ENCODE measurements around the gene ANO9.

Gene ANO9

DNA sequence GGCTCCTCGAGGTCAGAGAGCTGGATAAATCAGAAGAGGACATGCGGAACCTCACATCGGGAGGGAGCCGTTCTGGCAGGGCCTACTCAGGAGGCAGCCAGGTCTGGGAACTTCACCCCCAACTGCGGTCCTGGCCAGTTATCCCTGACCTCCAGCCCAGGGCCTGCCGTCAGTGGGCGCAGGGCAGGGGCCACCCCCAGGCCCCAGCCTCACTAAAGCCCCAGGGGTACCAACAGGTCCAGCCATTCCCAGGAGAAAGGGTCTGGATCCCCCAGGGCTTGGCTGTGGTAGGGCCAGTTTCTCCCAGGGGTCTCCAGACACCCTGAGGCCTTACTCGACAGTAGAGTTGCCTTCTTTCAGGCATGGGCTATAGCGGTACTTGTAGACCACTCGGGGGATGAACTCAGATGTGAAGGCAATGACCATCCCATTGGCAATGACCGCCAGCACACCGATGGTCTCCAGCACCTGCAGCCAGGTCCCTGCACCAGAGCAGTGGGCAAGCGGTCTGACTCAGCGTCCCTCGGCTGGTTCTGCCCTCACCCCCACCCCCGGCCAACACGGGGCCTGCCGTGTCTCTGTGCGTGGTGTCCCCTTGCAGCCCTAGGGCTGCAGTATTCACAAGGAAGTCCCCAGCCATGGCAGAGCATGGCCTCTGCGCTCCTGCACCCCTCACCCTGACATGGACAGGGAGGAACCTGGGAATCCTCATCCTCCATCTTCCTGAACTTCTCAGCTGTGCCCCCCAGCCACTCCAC lies 22.4 kb downstream of the ANO9 start:
- Mint-ChIP-seq H3K27me3 (ENCODE audit: low read depth) (peaks cover 52% of the 10 kb centered on the region), H3K4me3 (peak overlapping the region in 1 of 3 experiments; percentile 9), H3K9me3 (peaks cover under 1% of the 10 kb centered on the region), H3K36me3 (ENCODE audit: low read depth) (no peaks in the 10 kb centered on the region), H3K4me1 (peaks cover 5% of the 10 kb centered on the region), H3K27ac (no peak overlapping the region)
- TF ChIP-seq, protein P1, sequence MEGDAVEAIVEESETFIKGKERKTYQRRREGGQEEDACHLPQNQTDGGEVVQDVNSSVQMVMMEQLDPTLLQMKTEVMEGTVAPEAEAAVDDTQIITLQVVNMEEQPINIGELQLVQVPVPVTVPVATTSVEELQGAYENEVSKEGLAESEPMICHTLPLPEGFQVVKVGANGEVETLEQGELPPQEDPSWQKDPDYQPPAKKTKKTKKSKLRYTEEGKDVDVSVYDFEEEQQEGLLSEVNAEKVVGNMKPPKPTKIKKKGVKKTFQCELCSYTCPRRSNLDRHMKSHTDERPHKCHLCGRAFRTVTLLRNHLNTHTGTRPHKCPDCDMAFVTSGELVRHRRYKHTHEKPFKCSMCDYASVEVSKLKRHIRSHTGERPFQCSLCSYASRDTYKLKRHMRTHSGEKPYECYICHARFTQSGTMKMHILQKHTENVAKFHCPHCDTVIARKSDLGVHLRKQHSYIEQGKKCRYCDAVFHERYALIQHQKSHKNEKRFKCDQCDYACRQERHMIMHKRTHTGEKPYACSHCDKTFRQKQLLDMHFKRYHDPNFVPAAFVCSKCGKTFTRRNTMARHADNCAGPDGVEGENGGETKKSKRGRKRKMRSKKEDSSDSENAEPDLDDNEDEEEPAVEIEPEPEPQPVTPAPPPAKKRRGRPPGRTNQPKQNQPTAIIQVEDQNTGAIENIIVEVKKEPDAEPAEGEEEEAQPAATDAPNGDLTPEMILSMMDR (IDR thresholded peaks at IDR 0.05; ENCODE audit: unreplicated experiment in 3 of 3): no peak

DNA sequence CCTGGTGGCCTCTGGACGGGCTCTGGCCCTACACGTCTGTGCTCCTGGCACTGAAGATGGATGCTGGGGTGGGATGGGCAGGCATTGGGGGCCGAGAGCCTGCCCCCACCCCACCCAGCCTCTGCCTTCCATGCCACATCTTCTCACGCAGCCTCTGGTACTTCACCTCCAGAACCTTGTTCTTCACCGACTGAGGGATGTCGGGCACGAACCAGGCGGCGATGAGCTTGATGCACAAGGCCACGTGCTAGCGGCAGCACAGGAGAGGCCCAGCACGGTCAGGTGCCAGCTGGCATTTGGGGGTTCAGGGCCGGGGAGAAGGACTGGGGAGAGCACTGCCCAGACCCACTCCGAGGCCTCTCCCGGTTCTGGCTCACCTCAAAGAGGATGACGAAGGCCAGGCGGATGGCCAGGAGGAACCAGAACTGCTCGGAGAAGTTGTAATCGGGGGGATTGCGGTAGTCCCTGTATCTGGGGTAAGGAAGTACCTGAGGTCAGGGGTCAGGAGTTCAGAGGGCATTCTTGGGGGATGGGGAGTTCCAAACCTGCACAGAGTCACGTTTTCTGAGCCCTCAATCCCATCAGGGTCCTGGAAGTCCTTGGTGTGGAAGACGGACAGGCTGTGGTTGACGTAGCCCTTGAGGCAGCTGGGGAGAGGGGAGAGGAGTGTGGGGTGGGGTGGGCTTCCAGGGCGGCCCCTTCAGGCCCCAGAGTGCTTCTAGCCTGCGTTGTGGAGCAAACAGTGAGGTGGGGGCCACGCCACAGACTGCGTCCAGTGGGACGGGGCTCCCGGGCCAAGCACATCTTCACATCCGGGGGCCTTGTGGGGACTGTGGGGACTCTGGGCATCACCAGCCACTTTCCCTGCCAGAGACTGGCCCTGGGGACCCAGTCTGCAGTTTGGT lies 23.2 kb downstream of the ANO9 start:
- Mint-ChIP-seq H3K9me3 (no peaks in the 10 kb centered on the region), H3K36me3 (ENCODE audit: low read depth) (no peaks in the 10 kb centered on the region), H3K27ac (no peak overlapping the region), H3K4me1 (peaks cover 5% of the 10 kb centered on the region), H3K4me3 (peak overlapping the region in 1 of 3 experiments; percentile 9), H3K27me3 (ENCODE audit: low read depth) (peaks cover 51% of the 10 kb centered on the region)
- TF ChIP-seq, protein P1 (IDR thresholded peaks at IDR 0.05; ENCODE audit: unreplicated experiment in 3 of 3): no peak

DNA sequence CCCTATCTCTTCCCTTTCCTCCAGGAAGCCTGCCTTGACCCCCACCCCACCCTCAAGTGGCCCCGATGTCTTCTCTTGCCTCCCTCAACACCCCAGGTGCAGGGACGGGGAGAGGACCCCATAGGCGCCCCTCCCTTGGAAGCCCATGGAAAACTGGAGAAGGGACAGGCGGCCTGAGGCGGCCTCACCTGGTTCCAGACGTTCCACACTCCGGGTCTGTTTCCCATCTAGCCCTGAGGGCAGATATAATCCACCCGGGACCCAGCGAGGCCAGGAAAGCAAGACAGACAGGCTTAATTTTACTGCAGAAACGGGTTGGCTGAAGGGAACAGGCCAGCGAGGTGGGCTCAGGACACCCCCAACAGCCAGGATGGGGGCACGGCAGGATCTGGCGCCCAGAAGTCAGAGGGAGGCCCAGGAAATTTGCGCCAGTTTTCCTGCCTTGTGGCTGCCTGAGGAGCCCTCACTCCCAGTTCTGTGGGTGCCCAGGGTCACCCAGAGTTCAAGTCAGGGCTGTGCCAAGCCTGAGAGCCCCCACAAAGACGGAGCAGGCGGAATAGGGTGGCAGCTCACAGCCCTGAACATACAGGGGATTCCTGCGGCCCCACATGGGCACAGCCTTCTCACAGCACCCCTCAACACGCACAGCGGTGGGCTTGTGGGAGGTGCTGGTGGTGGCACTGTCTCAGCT lies 24.0 kb downstream of the ANO9 start:
- Mint-ChIP-seq H3K4me1 (peaks cover 5% of the 10 kb centered on the region), H3K27ac (peak overlapping the region in 1 of 3 experiments; percentile 68), H3K9me3 (no peaks in the 10 kb centered on the region), H3K36me3 (ENCODE audit: low read depth) (no peaks in the 10 kb centered on the region), H3K27me3 (ENCODE audit: low read depth) (peaks cover 50% of the 10 kb centered on the region), H3K4me3 (peak overlapping the region; percentile 72 to 80 (median 78))
- TF ChIP-seq, protein P1 (IDR thresholded peaks at IDR 0.05; ENCODE audit: unreplicated experiment in 3 of 3): no peak

DNA sequence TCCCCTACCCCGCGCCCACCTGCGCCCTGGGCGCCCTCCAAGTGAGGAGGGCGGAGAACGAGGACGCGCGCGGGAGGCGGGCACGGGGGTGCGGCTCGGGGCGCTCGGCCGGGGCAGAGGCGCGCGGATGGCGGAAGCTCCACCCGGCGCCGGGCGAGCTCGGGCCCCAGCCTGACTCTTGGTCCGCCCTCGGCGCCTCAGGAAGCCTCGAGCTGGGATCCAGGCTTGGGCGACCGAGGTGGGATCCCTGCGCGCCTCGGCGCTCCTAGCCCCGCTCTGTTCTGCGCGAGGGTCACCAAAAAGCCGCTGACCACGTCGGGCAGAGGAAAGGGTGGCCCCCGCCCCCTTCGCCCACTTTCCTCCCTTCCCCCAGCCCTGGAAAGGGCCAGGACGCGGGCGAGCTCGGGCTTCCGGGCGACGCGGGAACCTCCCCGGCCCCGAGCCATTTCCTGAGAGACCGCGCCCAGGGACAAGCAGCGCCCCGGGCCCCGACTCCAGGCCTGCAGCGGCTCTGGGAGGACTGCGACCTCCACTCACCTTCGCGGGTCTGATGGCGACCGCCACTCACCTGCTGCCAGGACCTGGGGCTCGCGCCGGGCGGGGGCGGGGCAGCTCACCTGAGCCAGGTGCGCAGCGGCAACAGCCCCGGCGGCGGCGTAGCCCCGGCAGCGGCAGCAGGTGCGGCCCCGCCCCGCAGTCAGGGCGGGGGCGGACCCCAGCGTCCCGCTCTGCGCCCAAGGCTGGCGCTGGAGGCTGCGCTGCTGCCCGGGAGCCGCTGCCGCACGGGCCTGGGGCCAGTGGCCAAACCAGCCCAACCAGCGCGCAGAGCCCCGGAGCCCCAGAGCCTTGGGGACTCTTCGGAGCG lies 24.8 kb downstream of the ANO9 start:
- H3K27ac Mint-ChIP-seq: no peak overlapping the region
- peaks cover 50% of the 10 kb centered on the region for H3K27me3 Mint-ChIP-seq (ENCODE audit: low read depth)
- TF ChIP-seq, protein P1 (IDR thresholded peaks at IDR 0.05; ENCODE audit: unreplicated experiment in 3 of 3): no peak
- H3K4me3 Mint-ChIP-seq: peak overlapping the region in 1 of 3 experiments; percentile 35
- H3K4me1 Mint-ChIP-seq: peaks cover 5% of the 10 kb centered on the region
- no peaks in the 10 kb centered on the region for H3K9me3 Mint-ChIP-seq
- no peaks in the 10 kb centered on the region for H3K36me3 Mint-ChIP-seq (ENCODE audit: low read depth)

DNA sequence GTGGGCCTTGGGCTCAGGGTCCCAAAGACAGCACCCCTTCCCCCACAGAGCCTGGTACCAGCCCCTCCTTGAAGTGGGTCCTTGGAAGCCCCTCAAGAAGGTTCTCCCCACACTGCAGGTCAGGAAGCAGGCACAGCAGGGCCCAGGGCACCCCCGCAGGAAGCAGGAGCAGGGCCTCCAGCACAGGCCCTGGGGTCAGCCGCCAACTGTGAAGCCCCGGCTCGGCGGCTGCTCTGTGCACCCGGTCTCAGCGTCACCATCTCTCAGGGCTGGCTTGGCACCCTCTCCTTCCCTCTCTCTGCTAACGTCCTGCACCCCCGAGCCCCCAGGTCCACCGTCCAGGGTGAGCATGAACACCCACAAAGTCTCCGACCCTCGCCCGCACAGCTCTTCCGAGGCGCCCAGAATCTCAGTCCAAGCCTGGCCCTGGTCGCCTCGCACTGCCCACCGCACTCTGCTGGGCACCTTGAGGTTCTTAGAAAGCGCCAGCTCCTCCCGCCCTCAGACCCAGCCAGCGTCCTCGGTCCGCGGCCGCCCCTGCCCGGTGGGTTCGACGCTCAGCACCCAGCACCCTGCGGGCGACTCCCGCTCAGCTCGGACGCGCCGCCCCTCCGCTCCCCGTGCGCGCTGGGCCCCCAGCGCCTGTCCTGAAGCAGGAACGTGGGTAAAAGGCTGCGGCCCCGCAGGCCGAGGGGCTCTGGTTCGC lies 25.6 kb downstream of the ANO9 start:
- Mint-ChIP-seq H3K27ac (peak overlapping the region in 1 of 3 experiments; percentile 35), H3K4me3 (peak overlapping the region; percentile 49 to 70 (median 55)), H3K4me1 (peaks cover 5% of the 10 kb centered on the region), H3K9me3 (no peaks in the 10 kb centered on the region), H3K27me3 (ENCODE audit: low read depth) (peaks cover 50% of the 10 kb centered on the region), H3K36me3 (ENCODE audit: low read depth) (no peaks in the 10 kb centered on the region)
- TF ChIP-seq, protein P1 (IDR thresholded peaks at IDR 0.05; ENCODE audit: unreplicated experiment in 3 of 3): no peak
